GM18867 (cell line): ENCODE results near the gene IL1RAPL2.
A peak's percentile ranks its signal among the peaks of the same experiment; 100 is the strongest.
"Not testable (repeated sequence)": the region's sequence is repeated elsewhere in the genome, so short reads cannot be mapped to it uniquely, and the experiment has no call there.

Source experiments
- ATAC-seq: cut with Tn5 transposase; IDR thresholded peaks from one replicate; pipeline ENCODE4 v1.9.1; 2021; ENCODE audit warnings: mild to moderate bottlenecking, moderate library complexity; ENCODE audit not compliant: unreplicated experiment

Gene IL1RAPL2

DNA sequence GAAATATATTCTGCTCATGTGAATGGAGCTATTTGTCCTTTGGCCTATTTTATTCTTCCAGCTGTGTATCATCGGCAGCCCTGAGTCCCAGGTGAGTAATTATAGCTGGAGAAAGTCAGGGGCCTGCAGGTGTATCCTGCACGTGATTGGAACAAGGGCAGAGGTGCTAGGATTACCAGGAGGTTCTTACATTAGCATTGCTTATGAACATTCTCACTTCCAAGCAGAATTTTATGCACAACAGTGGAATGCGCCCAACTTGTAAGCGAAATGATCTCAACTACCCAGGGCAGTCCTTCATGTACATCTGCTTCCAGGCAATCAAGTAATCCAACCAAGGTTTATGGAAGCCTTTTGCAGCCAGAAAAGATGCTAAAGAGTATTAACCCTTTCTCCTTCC, 1187.4 kb downstream of the IL1RAPL2 start:
- no peak for ATAC-seq

- ATAC-seq: no peak
These were observed 1188.4 kb downstream of the IL1RAPL2 start for GRCh38 chrX:105754286-105754964.

GRCh38 chrX:105755109-105755508, 1189.1 kb downstream of the IL1RAPL2 start:
- ATAC-seq: no peak

DNA sequence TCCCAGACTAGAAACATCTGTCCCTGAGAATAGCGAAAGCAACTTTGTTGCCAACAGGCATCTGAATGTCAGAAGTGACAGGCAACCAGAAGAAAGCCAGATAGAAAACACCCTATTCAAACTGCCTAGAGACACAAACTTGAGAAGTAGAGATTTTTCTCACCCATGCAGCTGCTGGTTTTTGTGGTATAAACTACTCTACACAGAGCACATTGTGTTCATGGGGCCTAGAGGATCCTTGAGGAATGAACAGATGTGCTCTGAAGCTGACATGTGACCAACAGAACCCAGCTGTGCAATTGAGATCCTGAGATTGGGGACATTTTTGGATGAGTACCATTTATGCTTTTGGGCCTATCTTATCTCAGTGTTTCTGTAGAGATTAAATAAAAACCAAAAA, 1192.8 kb downstream of the IL1RAPL2 start:
- ATAC-seq: no peak

- no peak for ATAC-seq
These were observed 1193.6 kb downstream of the IL1RAPL2 start for GRCh38 chrX:105759598-105759997.

GRCh38 chrX:105765691-105766090, 1199.7 kb downstream of the IL1RAPL2 start:
- ATAC-seq: peak; percentile 43

DNA sequence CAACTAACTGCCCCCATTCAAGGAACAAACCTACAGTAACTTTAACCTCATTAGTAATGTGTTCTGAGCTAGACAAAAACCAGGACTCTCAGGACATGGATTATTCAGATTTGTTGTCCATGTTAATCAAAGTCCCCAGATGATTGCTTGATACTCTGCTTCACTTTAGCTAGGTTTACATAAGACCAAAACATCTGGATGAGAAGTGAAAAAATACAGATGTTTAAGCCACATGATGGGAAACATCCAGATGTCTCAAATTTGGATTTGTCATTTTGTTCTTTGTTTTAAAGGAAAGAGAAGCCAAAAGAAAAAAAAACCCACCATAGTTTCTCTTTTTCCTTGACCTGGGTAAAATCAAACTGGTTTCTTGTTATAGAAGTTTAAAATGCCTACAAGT, 1207.8 kb downstream of the IL1RAPL2 start:
- no peak for ATAC-seq

- ATAC-seq: no peak
These were observed 1209.7 kb downstream of the IL1RAPL2 start for GRCh38 chrX:105775679-105776078.

DNA sequence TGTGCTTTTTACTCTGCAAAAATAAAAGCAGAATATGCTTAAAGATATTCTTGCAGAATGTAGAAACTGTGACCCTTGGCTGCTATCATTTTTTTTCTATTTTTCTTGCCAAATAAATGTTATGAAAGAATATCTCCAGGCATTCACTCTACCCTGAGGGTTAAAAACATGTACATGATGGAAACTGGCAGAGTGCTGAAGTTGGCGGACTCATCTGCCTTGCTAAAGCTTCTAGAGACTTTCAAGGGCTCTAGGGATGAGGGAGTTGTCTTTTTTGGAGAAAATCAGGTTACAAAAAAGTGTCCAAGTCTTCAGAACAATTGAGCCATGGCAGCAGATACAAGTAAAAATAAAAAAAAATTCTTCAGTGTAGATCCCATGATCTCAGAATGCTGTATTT, 1215.8 kb downstream of the IL1RAPL2 start:
- ATAC-seq: no peak

GRCh38 chrX:105796877-105797276, 1230.9 kb downstream of the IL1RAPL2 start:
- not testable (repeated sequence) for ATAC-seq

- ATAC-seq: no peak
These were observed 1237.9 kb downstream of the IL1RAPL2 start for GRCh38 chrX:105803891-105804290.

GRCh38 chrX:105805655-105806054, 1239.7 kb downstream of the IL1RAPL2 start:
- ATAC-seq: not testable (repeated sequence)

DNA sequence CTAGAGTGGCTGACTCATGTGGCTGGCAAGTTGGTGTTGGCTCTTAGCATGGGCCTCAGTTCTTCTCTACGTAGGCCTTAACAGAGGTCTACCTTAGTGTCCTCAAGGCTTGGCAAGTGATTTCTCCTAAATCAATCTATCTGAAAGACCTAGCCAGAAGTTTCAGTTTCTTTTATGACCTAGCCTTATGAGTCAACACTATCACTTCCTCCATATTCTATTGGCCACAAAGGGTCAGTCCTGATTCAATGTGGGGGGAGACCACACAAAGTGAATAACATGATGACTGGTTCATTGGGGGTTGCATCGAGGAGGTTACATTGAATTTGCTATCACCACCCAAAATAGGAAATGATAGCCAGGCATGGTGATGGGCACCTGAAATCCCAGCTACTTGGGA, 1250.5 kb downstream of the IL1RAPL2 start:
- ATAC-seq: no peak
